ENCODE data around the gene PUS1.

GRCh38 chr12:131915823-131916222 is 13.3 kb upstream of the PUS1 start:
- TF ChIP-seq CEBPB (IDR thresholded peaks at IDR 0.05) = no peak
- no peak for TF ChIP-seq CREB1 (IDR thresholded peaks at IDR 0.05; ENCODE audit: low read depth)
- TF ChIP-seq TCF12 (IDR thresholded peaks at IDR 0.05; ENCODE audit: low read depth) = no peak
- no peak for TF ChIP-seq EP300 (IDR thresholded peaks at IDR 0.05; ENCODE audit: borderline replicate concordance)
- TF ChIP-seq YY1 (IDR thresholded peaks at IDR 0.05; ENCODE audit: low read depth) = no peak
